H9 (cell line): ENCODE measurements around the gene RALBP1. TPM values are rescaled to one million over a fixed set of nuclear protein-coding genes. Genes with fewer than 3 reads are reported as not detected.

ENCODE experiments used
- DNase-seq: peaks from one replicate; pipeline ENCODE4 v3.0.0-alpha.2; 2017
- H2AFZ ChIP-seq: one replicate; pipeline ENCODE4 v1.6.1; 2013; ENCODE audit warnings: mild to moderate bottlenecking, low read length, control low read depth, moderate library complexity
- H2AK5ac ChIP-seq: 2 replicates; pipeline ENCODE4 v1.6.1; 2013; ENCODE audit warnings: low read length, control low read depth, mixed read lengths; ENCODE audit not compliant: insufficient read length
- H2BK120ac ChIP-seq: one replicate; pipeline ENCODE4 v1.6.1; 2013; ENCODE audit warnings: low read depth, mild to moderate bottlenecking, low read length, control low read depth, inconsistent platforms; ENCODE audit not compliant: poor library complexity, severe bottlenecking
- H2BK12ac ChIP-seq: 2 replicates; pipeline ENCODE4 v1.6.1; 2013; ENCODE audit warnings: low read length, control low read depth, mixed read lengths, low read depth; ENCODE audit not compliant: insufficient read length
- H2BK15ac ChIP-seq: 2 replicates; pipeline ENCODE4 v1.6.1; 2013; ENCODE audit warnings: low read depth, low read length, control low read depth
- H2BK20ac ChIP-seq: one replicate; pipeline ENCODE4 v1.6.1; 2013; ENCODE audit warnings: low read depth, mild to moderate bottlenecking, low read length, control low read depth, inconsistent platforms; ENCODE audit not compliant: poor library complexity, severe bottlenecking
- H2BK5ac ChIP-seq: 2 replicates; pipeline ENCODE4 v1.6.1; 2013; ENCODE audit warnings: low read length, control low read depth, mixed read lengths; ENCODE audit not compliant: insufficient read length
- H3K14ac ChIP-seq: 2 replicates; pipeline ENCODE4 v1.6.1; 2013; ENCODE audit warnings: low read length, control low read depth; ENCODE audit not compliant: insufficient read depth
- H3K18ac ChIP-seq: 2 replicates; pipeline ENCODE4 v1.6.1; 2013; ENCODE audit warnings: low read depth, mild to moderate bottlenecking, mixed read lengths, low read length, control low read depth; ENCODE audit not compliant: insufficient read length
- H3K23ac ChIP-seq: 2 replicates; pipeline ENCODE4 v1.6.1; 2013; ENCODE audit warnings: low read length, control low read depth, mixed read lengths, low read depth; ENCODE audit not compliant: insufficient read length
- H3K23me2 ChIP-seq: 2 replicates; pipeline ENCODE4 v1.6.1; 2013; ENCODE audit warnings: low read depth, mild to moderate bottlenecking, mixed read lengths, low read length, control low read depth; ENCODE audit not compliant: insufficient read length, poor library complexity, severe bottlenecking
- H3K27ac ChIP-seq: 2 replicates; pipeline ENCODE4 v1.5.1; 2013; ENCODE audit warnings: low read length, control low read depth, mixed read lengths, low read depth; ENCODE audit not compliant: insufficient read length
- H3K27me3 ChIP-seq: 2 replicates; pipeline ENCODE4 v1.6.1; 2013; ENCODE audit warnings: low read length, control low read depth, inconsistent platforms; ENCODE audit not compliant: insufficient read depth
- H3K4ac ChIP-seq: 2 replicates; pipeline ENCODE4 v1.6.1; 2013; ENCODE audit warnings: low read depth, mild to moderate bottlenecking, control low read depth, inconsistent platforms, low read length, moderate library complexity
- H3K4me1 ChIP-seq: 2 replicates; pipeline ENCODE4 v1.6.1; 2013; ENCODE audit warnings: low read length, control low read depth, inconsistent platforms; ENCODE audit not compliant: insufficient read depth
- H3K4me2 ChIP-seq: 2 replicates; pipeline ENCODE4 v1.6.1; 2013; ENCODE audit warnings: low read length, control low read depth, mixed read lengths; ENCODE audit not compliant: insufficient read length, insufficient read depth
- H3K56ac ChIP-seq: 2 replicates; pipeline ENCODE4 v1.6.1; 2013; ENCODE audit warnings: low read depth, mild to moderate bottlenecking, mixed read lengths, low read length, control low read depth; ENCODE audit not compliant: insufficient read length
- H3K79me1 ChIP-seq: 2 replicates; pipeline ENCODE4 v1.6.1; 2013; ENCODE audit warnings: low read depth, mild to moderate bottlenecking, moderate library complexity, low read length, control low read depth, inconsistent platforms; ENCODE audit not compliant: insufficient read depth, poor library complexity, severe bottlenecking
- H3K79me2 ChIP-seq: 2 replicates; pipeline ENCODE4 v1.6.1; 2013; ENCODE audit warnings: low read length, control low read depth, inconsistent platforms; ENCODE audit not compliant: insufficient read depth
- H3K9ac ChIP-seq: 2 replicates; pipeline ENCODE4 v1.6.1; 2013; ENCODE audit warnings: low read length, control low read depth, mixed read lengths; ENCODE audit not compliant: insufficient read length; ENCODE audit errors: extremely low read depth
- H3K9me3 ChIP-seq: one replicate; pipeline ENCODE4 v1.6.1; 2013; ENCODE audit warnings: low read depth, low read length, inconsistent platforms; ENCODE audit not compliant: control insufficient read depth
- H3T11ph ChIP-seq: one replicate; pipeline ENCODE4 v1.6.1; 2013; ENCODE audit warnings: mild to moderate bottlenecking, low read length, control low read depth, inconsistent platforms
- H4K20me1 ChIP-seq: one replicate; pipeline ENCODE4 v1.6.1; 2013; ENCODE audit not compliant: control insufficient read depth, insufficient read length, insufficient read depth
- H4K5ac ChIP-seq: 2 replicates; pipeline ENCODE4 v1.6.1; 2013; ENCODE audit warnings: low read depth, mild to moderate bottlenecking, mixed read lengths, low read length, control low read depth; ENCODE audit not compliant: insufficient read length
- H4K8ac ChIP-seq: replicated peaks from 2 replicates; pipeline ENCODE4 v1.6.1; 2013; ENCODE audit warnings: low read length, control low read depth, mixed read lengths, low read depth; ENCODE audit not compliant: insufficient read length
- H4K91ac ChIP-seq: 2 replicates; pipeline ENCODE4 v1.6.1; 2013; ENCODE audit warnings: low read depth, mild to moderate bottlenecking, moderate library complexity, mixed read lengths, low read length, control low read depth; ENCODE audit not compliant: insufficient read length
- H3K27ac Mint-ChIP-seq, 3 experiments: 2 replicates in 2 of 3; 3 replicates in 1 of 3; pipeline ENCODE4 v1.8.0; 2020 to 2021; ENCODE audit warnings: mixed read lengths in 3 of 3, mild to moderate bottlenecking in 1 of 3, moderate library complexity in 1 of 3
- H3K27me3 Mint-ChIP-seq: 2 replicates; pipeline ENCODE4 v1.8.0; 2021; ENCODE audit warnings: low read depth, mild to moderate bottlenecking, moderate library complexity, mixed read lengths
- H3K36me3 Mint-ChIP-seq, 3 experiments: 2 replicates in 2 of 3; 3 replicates in 1 of 3; pipeline ENCODE4 v1.8.0; 2020 to 2021; ENCODE audit warnings: low read depth in 3 of 3, mixed read lengths in 3 of 3; ENCODE audit not compliant: insufficient read depth in 1 of 3
- H3K4me1 Mint-ChIP-seq, 2 experiments: 2 replicates each; pipeline ENCODE4 v1.8.0; 2020; ENCODE audit warnings: mixed read lengths in 2 of 2
- H3K4me3 Mint-ChIP-seq, 2 experiments: 2 replicates in 1 of 2; 3 replicates in 1 of 2; pipeline ENCODE4 v1.8.0; 2020 to 2021; ENCODE audit warnings: mild to moderate bottlenecking in 2 of 2, mixed read lengths in 2 of 2, moderate library complexity in 1 of 2
- H3K9me3 Mint-ChIP-seq, 2 experiments: 2 replicates in 1 of 2; 3 replicates in 1 of 2; pipeline ENCODE4 v1.8.0; 2020; ENCODE audit warnings: mild to moderate bottlenecking in 2 of 2, mixed read lengths in 2 of 2, moderate library complexity in 1 of 2
- WGBS: extraction: QIAGEN DNeasy Blood & Tissue Kit; methylation state at CpG from one replicate; pipeline ENCODE4 v1.1.7; 2013; ENCODE audit warnings: missing lambda C conversion rate, low lambda C conversion rate, mixed read lengths; ENCODE audit not compliant: insufficient read length; ENCODE audit errors: extremely low coverage; 5-methylcytosine and 5-hydroxymethylcytosine counted together
- total RNA-seq: library from RNA; stranded (reverse); gene quantifications from 2 replicates; pipeline ENCODE4 v1.2.1, GENCODE V29; 2021
- TF ChIP-seq, protein P1 (sequence below): fragments of 200-600 bp; sonication (generic); conservative IDR thresholded peaks from 3 replicates; pipeline ENCODE4 v1.8.0; 2021; ENCODE audit warnings: antibody characterized with exemption, mild to moderate bottlenecking

The RALBP1 gene
- total RNA-seq, 1 experiment from 2014 or later, result 51.0 TPM

DNA sequence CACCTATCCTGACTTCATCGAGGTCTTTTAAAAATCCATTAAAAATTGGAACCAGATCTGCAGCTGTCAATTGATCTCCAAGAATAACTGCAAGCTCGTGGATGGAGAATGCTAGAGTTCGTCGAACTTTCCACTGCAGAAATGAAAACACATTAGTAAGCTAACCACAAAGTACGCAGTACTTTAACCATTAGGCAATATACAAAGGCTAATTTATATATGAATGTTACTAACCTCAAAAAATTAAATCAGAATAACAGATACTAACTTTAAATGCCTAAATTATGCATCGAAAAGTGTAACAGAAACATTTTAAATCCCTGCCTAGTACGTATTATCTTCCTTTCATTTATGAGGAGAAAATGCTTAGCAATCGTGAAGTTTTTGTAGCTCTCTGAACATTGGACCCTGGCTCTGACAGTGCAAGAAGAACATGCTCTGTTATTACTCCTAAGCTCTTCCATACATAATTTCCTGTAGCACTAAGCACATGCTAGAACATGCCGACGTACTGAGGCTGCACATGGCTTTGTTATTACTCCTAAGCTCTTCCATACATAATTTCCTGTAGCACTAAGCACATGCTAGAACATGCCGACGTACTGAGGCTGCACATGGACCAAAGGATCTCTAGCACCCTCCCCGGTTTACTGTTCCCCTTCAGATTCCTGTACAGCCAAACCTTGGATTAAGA lies 82.1 kb downstream of the RALBP1 start:
- H3K9me3 ChIP-seq, result peaks cover 6% of the 10 kb centered on the region
- no CpG with 5 or more reads among the region's 13 CpGs for WGBS
- H3K4ac ChIP-seq, result no peak overlapping the region
- no peak overlapping the region for H2AK5ac ChIP-seq
- no peak overlapping the region for H3K4me2 ChIP-seq
- H3K4me3 Mint-ChIP-seq, result no peak overlapping the region
- no peak for DNase-seq
- peaks cover 48 to 87% (median 87%) of the 10 kb centered on the region in 3 experiments for H3K36me3 Mint-ChIP-seq
- no peak overlapping the region for H3K14ac ChIP-seq
- H2BK12ac ChIP-seq, result no peak overlapping the region
- H2BK15ac ChIP-seq, result no peak overlapping the region
- no peak overlapping the region for H2AFZ ChIP-seq
- no peak overlapping the region for H4K91ac ChIP-seq
- no peak overlapping the region for H2BK120ac ChIP-seq
- H4K20me1 ChIP-seq, result no peaks in the 10 kb centered on the region
- no peak overlapping the region for H3T11ph ChIP-seq
- H3K27ac ChIP-seq, result no peak overlapping the region
- no peak overlapping the region for H4K5ac ChIP-seq
- no peaks in the 10 kb centered on the region for H3K23me2 ChIP-seq
- H3K79me2 ChIP-seq, result no peaks in the 10 kb centered on the region
- H3K27me3 ChIP-seq, result no peaks in the 10 kb centered on the region
- no peak overlapping the region for H2BK5ac ChIP-seq
- H3K56ac ChIP-seq, result no peak overlapping the region
- no peaks in the 10 kb centered on the region for H3K79me1 ChIP-seq
- H3K9me3 Mint-ChIP-seq, result peaks cover 12 to 13% of the 10 kb centered on the region in 2 experiments
- no peaks in the 10 kb centered on the region for H3K4me1 Mint-ChIP-seq
- no peaks in the 10 kb centered on the region for H3K27me3 Mint-ChIP-seq
- no peak overlapping the region for H2BK20ac ChIP-seq
- no peak overlapping the region for H3K23ac ChIP-seq
- H3K4me1 ChIP-seq, result no peaks in the 10 kb centered on the region
- H4K8ac ChIP-seq, result no peak overlapping the region
- TF ChIP-seq, protein P1, sequence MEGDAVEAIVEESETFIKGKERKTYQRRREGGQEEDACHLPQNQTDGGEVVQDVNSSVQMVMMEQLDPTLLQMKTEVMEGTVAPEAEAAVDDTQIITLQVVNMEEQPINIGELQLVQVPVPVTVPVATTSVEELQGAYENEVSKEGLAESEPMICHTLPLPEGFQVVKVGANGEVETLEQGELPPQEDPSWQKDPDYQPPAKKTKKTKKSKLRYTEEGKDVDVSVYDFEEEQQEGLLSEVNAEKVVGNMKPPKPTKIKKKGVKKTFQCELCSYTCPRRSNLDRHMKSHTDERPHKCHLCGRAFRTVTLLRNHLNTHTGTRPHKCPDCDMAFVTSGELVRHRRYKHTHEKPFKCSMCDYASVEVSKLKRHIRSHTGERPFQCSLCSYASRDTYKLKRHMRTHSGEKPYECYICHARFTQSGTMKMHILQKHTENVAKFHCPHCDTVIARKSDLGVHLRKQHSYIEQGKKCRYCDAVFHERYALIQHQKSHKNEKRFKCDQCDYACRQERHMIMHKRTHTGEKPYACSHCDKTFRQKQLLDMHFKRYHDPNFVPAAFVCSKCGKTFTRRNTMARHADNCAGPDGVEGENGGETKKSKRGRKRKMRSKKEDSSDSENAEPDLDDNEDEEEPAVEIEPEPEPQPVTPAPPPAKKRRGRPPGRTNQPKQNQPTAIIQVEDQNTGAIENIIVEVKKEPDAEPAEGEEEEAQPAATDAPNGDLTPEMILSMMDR, result no peak
- no peak overlapping the region for H3K9ac ChIP-seq
- no peak overlapping the region for H3K18ac ChIP-seq
- H3K27ac Mint-ChIP-seq, result peak overlapping the region in 1 of 3 experiments; percentile 27; a peak in 1 of 7 replicates
